ENCODE measurements around the gene EPAS1.

DNA sequence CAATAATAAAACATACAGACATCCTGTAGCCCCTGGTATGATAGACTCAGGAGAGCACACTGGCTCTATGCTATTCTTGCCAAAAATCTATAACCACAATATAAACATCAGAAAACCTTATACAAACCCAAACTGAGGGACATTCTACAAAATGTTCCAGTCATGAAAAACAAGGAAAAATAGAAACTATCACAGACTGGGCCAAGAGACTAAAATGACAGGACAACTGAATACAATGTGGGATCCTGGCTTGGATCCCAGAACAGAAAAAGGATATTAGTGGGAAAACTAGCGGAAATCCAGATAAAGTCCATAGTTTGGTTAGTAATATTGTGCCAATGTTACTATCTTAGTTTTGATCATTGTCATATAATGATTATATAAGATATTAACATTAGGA, 29.6 kb upstream of the EPAS1 start:
- TF ChIP-seq POLR2A (IDR thresholded peaks at IDR 0.05): no peak
- TF ChIP-seq, protein P1, sequence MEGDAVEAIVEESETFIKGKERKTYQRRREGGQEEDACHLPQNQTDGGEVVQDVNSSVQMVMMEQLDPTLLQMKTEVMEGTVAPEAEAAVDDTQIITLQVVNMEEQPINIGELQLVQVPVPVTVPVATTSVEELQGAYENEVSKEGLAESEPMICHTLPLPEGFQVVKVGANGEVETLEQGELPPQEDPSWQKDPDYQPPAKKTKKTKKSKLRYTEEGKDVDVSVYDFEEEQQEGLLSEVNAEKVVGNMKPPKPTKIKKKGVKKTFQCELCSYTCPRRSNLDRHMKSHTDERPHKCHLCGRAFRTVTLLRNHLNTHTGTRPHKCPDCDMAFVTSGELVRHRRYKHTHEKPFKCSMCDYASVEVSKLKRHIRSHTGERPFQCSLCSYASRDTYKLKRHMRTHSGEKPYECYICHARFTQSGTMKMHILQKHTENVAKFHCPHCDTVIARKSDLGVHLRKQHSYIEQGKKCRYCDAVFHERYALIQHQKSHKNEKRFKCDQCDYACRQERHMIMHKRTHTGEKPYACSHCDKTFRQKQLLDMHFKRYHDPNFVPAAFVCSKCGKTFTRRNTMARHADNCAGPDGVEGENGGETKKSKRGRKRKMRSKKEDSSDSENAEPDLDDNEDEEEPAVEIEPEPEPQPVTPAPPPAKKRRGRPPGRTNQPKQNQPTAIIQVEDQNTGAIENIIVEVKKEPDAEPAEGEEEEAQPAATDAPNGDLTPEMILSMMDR (IDR thresholded peaks at IDR 0.05): no peak
